PC-9 (cell line): ENCODE results near the gene ANKRD36.
"Not testable (repeated sequence)": the region's sequence is repeated elsewhere in the genome, so short reads cannot be mapped to it uniquely, and the experiment has no call there.

ENCODE experiments used
- EZH2 ChIP-seq: fragments of 200-600 bp; sonication (generic); IDR thresholded peaks from 2 replicates; pipeline ENCODE4 v1.8.0; 2017; ENCODE audit warnings: antibody characterized with exemption, low read depth
- TF ChIP-seq, protein P1 (sequence below): fragments of 200-600 bp; sonication (generic); conservative IDR thresholded peaks from 2 replicates; pipeline ENCODE4 v1.6.1; 2017; ENCODE audit warnings: mixed run types, antibody characterized with exemption, mild to moderate bottlenecking, moderate library complexity

DNA sequence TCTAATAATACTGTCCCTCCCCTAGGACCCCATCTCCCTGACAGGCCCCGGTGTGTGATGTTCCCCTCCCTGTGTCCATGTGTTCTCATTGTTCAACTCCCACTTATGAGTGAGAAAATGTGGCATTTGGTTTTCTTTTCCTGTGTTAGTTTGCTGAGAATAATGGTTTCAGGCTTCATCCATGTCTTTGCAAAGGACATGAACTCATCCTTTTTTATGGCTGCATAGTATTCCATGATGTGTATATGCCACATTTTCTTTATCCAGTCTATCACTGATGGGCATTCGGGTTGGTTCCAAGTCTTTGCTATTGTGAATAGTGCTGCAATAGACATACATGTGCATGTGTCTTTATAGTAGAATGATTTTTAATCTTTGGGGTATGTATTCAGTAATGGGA, 55.6 kb downstream of the ANKRD36 start:
- TF ChIP-seq, protein P1, sequence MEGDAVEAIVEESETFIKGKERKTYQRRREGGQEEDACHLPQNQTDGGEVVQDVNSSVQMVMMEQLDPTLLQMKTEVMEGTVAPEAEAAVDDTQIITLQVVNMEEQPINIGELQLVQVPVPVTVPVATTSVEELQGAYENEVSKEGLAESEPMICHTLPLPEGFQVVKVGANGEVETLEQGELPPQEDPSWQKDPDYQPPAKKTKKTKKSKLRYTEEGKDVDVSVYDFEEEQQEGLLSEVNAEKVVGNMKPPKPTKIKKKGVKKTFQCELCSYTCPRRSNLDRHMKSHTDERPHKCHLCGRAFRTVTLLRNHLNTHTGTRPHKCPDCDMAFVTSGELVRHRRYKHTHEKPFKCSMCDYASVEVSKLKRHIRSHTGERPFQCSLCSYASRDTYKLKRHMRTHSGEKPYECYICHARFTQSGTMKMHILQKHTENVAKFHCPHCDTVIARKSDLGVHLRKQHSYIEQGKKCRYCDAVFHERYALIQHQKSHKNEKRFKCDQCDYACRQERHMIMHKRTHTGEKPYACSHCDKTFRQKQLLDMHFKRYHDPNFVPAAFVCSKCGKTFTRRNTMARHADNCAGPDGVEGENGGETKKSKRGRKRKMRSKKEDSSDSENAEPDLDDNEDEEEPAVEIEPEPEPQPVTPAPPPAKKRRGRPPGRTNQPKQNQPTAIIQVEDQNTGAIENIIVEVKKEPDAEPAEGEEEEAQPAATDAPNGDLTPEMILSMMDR, result not testable (repeated sequence)
- TF ChIP-seq EZH2, result not testable (repeated sequence)
